CD4-positive, alpha-beta T cell (primary cell): ENCODE measurements around the gene SLC9A8. TPM values are rescaled to one million over a fixed set of nuclear protein-coding genes. Genes with fewer than 3 reads are reported as not detected.
"Not testable (repeated sequence)": the region's sequence is repeated elsewhere in the genome, so short reads cannot be mapped to it uniquely, and the experiment has no call there.

Experiments used
- ATAC-seq: fragments of 200-7000 bp; cut with Tn5 transposase; one replicate; pipeline ENCODE4 v1.10.0; 2022; ENCODE audit warnings: mild to moderate bottlenecking; ENCODE audit not compliant: poor library complexity
- CTCF ChIA-PET: fragments of 350-600 bp; sonication (Branson Sonifier 250); formaldehyde crosslinking; loops from one replicate; lab custom pipeline; 2021; ENCODE audit warnings: antibody characterized with exemption, inconsistent platforms; lab: Charles Lee
- POLR2A ChIA-PET: fragments of 350-600 bp; sonication (Branson Sonifier 250); formaldehyde crosslinking; loops from one replicate; lab custom pipeline; 2021; ENCODE audit warnings: antibody characterized with exemption, inconsistent platforms; lab: Charles Lee
- DNase-seq, 14 experiments: peaks; one replicate each; pipeline ENCODE4 v3.0.0-alpha.2; 2013 to 2020; ENCODE audit warnings: mixed read lengths in 2 of 14
- H3K27ac ChIP-seq, 2 donors: one replicate each; pipeline versions ENCODE4 v1.5.1 to v1.7.0; 2013; ENCODE audit warnings: low read length in 2 of 2, low read depth in 1 of 2, mild to moderate bottlenecking in 1 of 2
- H3K27me3 ChIP-seq, 2 experiments: 1 replicate in 1 of 2; 2 replicates in 1 of 2; pipeline versions ENCODE4 v1.6.1 to v1.7.0; 2013; ENCODE audit warnings: low read length in 2 of 2, control low read depth in 1 of 2, mild to moderate bottlenecking in 1 of 2, moderate library complexity in 1 of 2; ENCODE audit not compliant: insufficient read depth in 2 of 2, control insufficient read depth in 1 of 2
- H3K36me3 ChIP-seq: one replicate; pipeline ENCODE4 v1.6.1; 2013; ENCODE audit warnings: low read length, control low read depth; ENCODE audit not compliant: insufficient read depth
- H3K4me1 ChIP-seq: one replicate; pipeline ENCODE4 v1.6.1; 2013; ENCODE audit warnings: low read length, control low read depth; ENCODE audit not compliant: insufficient read depth
- H3K4me3 ChIP-seq: one replicate; pipeline ENCODE4 v1.5.1; 2013; ENCODE audit warnings: mild to moderate bottlenecking, low read length, moderate library complexity
- H3K9me3 ChIP-seq, 2 experiments: 1 replicate in 1 of 2; 2 replicates in 1 of 2; pipeline versions ENCODE4 v1.6.1 to v1.7.0; 2013; ENCODE audit warnings: low read length in 2 of 2, mild to moderate bottlenecking in 2 of 2, control low read depth in 1 of 2, moderate library complexity in 1 of 2; ENCODE audit not compliant: control insufficient read depth in 1 of 2, insufficient read depth in 1 of 2
- H3K27ac Mint-ChIP-seq: one replicate; pipeline ENCODE4 v1.8.0; 2020; ENCODE audit warnings: mixed read lengths
- H3K27me3 Mint-ChIP-seq: one replicate; pipeline ENCODE4 v1.8.0; 2021; ENCODE audit warnings: mixed read lengths
- H3K36me3 Mint-ChIP-seq: one replicate; pipeline ENCODE4 v1.8.0; 2021; ENCODE audit warnings: low read depth, mixed read lengths
- H3K4me1 Mint-ChIP-seq: one replicate; pipeline ENCODE4 v1.8.0; 2021; ENCODE audit warnings: low read depth, mixed read lengths
- H3K4me3 Mint-ChIP-seq: one replicate; pipeline ENCODE4 v1.8.0; 2020; ENCODE audit warnings: mild to moderate bottlenecking, mixed read lengths
- H3K9me3 Mint-ChIP-seq: one replicate; pipeline ENCODE4 v1.8.0; 2020; ENCODE audit warnings: mixed read lengths
- CTCF ChIP-seq: fragments of 200-600 bp; IDR thresholded peaks from one replicate; pipeline ENCODE4 v1.8.0; 2022; ENCODE audit warnings: antibody characterized with exemption, mild to moderate bottlenecking
- intact Hi-C, 2 experiments: fragments of 100-400 bp; cut with DNase I in 1 of 2; cut with micrococcal nuclease in 1 of 2; formaldehyde crosslinking; loops; one replicate each; pipeline versions ENCODE4 v1.15.1 to v1.9.0; 2023 to 2025; cut with DNase I, micrococcal nuclease
- total RNA-seq, 174 experiments: library from RNA in 2 of 174; stranded (reverse) in 2 of 174; gene quantifications; one replicate each; pipeline ENCODE4 v1.2.3 and lab custom pipeline; 2021 to 2026

The SLC9A8 gene
- total RNA-seq, 2 experiments from 2014 or later, result 29.5 to 30.2 TPM

DNA sequence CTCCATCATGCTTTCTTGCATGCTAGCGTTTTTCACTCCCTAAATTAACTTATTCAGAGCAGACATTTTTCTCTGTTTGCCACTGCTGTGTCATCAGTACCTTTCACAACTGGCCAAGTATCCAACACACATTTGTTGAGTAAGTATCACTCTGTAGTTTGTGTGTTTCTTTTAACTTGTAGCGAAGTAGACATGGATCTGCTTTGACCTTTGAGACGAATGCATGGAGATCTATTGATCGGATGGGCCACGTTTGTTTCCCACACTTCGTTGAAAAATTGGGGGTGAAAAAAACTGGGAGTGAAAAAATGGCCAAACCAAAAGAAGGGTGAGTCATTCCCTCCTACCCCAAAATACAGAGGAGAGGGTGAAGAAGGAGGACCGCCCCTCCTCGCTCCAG is 12.9 kb upstream of the SLC9A8 start:
- Mint-ChIP-seq H3K9me3 (no peaks in the 10 kb centered on the region), H3K27ac (no peak overlapping the region), H3K36me3 (no peaks in the 10 kb centered on the region), H3K4me3 (no peak overlapping the region), H3K4me1 (peaks cover 20% of the 10 kb centered on the region), H3K27me3 (peaks cover 20% of the 10 kb centered on the region)
- Histone ChIP-seq H3K27ac (no peak overlapping the region), H3K4me3 (no peak overlapping the region), H3K9me3 (no peaks in the 10 kb centered on the region), H3K27me3 (no peaks in the 10 kb centered on the region), H3K36me3 (no peaks in the 10 kb centered on the region), H3K4me1 (peaks cover 24% of the 10 kb centered on the region)
- TF ChIP-seq CTCF, result no peak
- intact Hi-C loops, result no loop called here
- DNase-seq (no peak), ATAC-seq (no peak)
- POLR2A ChIA-PET, result no interaction called here
- CTCF ChIA-PET, result no interaction called here

DNA sequence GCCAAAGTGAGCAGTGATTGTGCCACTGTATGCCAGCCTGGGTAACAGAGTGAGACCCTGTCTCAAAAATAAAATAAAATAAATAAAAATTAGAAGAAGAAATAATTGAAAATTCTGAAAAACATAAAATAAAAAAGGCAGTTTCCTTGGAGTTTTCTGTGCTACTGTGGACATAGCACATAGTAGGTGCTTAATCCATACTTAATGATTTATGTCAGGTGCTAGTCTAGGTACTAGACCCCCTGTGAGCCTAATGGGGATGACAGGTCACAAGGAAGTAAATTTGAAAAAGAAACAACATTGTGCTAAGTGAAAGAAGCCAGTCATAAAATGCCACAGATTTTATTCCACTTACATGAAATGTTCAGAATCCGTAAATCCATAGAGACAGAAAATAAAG is 9.2 kb upstream of the SLC9A8 start:
- H3K27ac Mint-ChIP-seq, result no peak overlapping the region
- Histone ChIP-seq H3K27me3 (no peaks in the 10 kb centered on the region), H3K27ac (no peak overlapping the region), H3K4me1 (peaks cover 25% of the 10 kb centered on the region), H3K9me3 (no peaks in the 10 kb centered on the region), H3K36me3 (no peaks in the 10 kb centered on the region), H3K4me3 (no peak overlapping the region)
- no peaks in the 10 kb centered on the region for H3K36me3 Mint-ChIP-seq
- peaks cover 19% of the 10 kb centered on the region for H3K4me1 Mint-ChIP-seq
- DNase-seq, result no peak
- peaks cover 3% of the 10 kb centered on the region for H3K27me3 Mint-ChIP-seq
- TF ChIP-seq CTCF, result no peak
- CTCF ChIA-PET, result no interaction called here
- no peak overlapping the region for H3K4me3 Mint-ChIP-seq
- intact Hi-C loops, result no loop called here
- POLR2A ChIA-PET, result no interaction called here
- no peak for ATAC-seq
- no peaks in the 10 kb centered on the region for H3K9me3 Mint-ChIP-seq

GRCh38 chr20:49804364-49804763 is 8.3 kb upstream of the SLC9A8 start:
- H3K4me3 ChIP-seq, result no peak overlapping the region
- peaks cover 25% of the 10 kb centered on the region for H3K4me1 ChIP-seq
- no peaks in the 10 kb centered on the region for H3K27me3 ChIP-seq
- no peak overlapping the region for H3K27ac ChIP-seq
- peaks cover 19% of the 10 kb centered on the region for H3K4me1 Mint-ChIP-seq
- H3K27ac Mint-ChIP-seq, result no peak overlapping the region
- DNase-seq (no peak), ATAC-seq (no peak)
- H3K4me3 Mint-ChIP-seq, result no peak overlapping the region
- H3K9me3 Mint-ChIP-seq, result no peaks in the 10 kb centered on the region
- no peaks in the 10 kb centered on the region for H3K36me3 ChIP-seq
- no peaks in the 10 kb centered on the region for H3K36me3 Mint-ChIP-seq
- POLR2A ChIA-PET, result no interaction called here
- intact Hi-C loops, result no loop called here
- no peaks in the 10 kb centered on the region for H3K27me3 Mint-ChIP-seq
- CTCF ChIA-PET, result no interaction called here
- no peaks in the 10 kb centered on the region for H3K9me3 ChIP-seq
- TF ChIP-seq CTCF, result no peak

- H3K4me3 ChIP-seq, H3K27me3 ChIP-seq, intact Hi-C loops, H3K9me3 ChIP-seq, POLR2A ChIA-PET, H3K27ac Mint-ChIP-seq, H3K9me3 Mint-ChIP-seq, H3K27me3 Mint-ChIP-seq, H3K36me3 Mint-ChIP-seq, H3K27ac ChIP-seq, H3K36me3 ChIP-seq: not testable (repeated sequence)
- peaks cover 25% of the 10 kb centered on the region for H3K4me1 ChIP-seq
- peak overlapping the region; percentile 30 for H3K4me3 Mint-ChIP-seq
- CTCF ChIA-PET, result interaction anchor here (0.6 to 0.7 kb wide), 2 partner anchors 17 to 22 kb away, joined by 3 read pairs; no protein-coding TSS in a partner anchor
- H3K4me1 Mint-ChIP-seq, result peaks cover 19% of the 10 kb centered on the region
- DNase-seq (peak in 3 of 14 experiments; percentile 47 to 59 (median 56)), ATAC-seq (peak; percentile 58)
Measured at GRCh38 chr20:49805224-49805876, 7.3 kb upstream of the SLC9A8 start.
